GM06990 (cell line): Measurements from ENCODE around the gene TBC1D5.
"Not testable (repeated sequence)": the region's sequence is repeated elsewhere in the genome, so short reads cannot be mapped to it uniquely, and the experiment has no call there.

Source experiments
- DNase-seq: peaks from one replicate; pipeline ENCODE4 v3.0.0-alpha.2; 2011; ENCODE audit not compliant: insufficient read length; ENCODE audit errors: extremely low read depth
- H3K27me3 ChIP-seq: replicated peaks from 2 replicates; pipeline ENCODE4 v1.6.0; 2011; ENCODE audit warnings: low read length; ENCODE audit not compliant: control insufficient read depth, insufficient read depth
- H3K36me3 ChIP-seq: 2 replicates; pipeline ENCODE4 v1.5.1; 2011; ENCODE audit warnings: low read length; ENCODE audit not compliant: control insufficient read depth, insufficient read depth
- H3K4me3 ChIP-seq: replicated peaks from 2 replicates; pipeline ENCODE4 v1.5.1; 2011; ENCODE audit warnings: low read depth, mild to moderate bottlenecking, control low read depth, low read length
- CTCF ChIP-seq: IDR thresholded peaks from 2 replicates; pipeline ENCODE4 v1.5.1; 2011; ENCODE audit warnings: low read length, control low read depth, mild to moderate bottlenecking, inconsistent platforms; ENCODE audit not compliant: insufficient read depth, poor library complexity, severe bottlenecking

Gene TBC1D5

GRCh38 chr3:17133632-17134545, 608.5 kb downstream of the TBC1D5 start:
- no peaks in the 10 kb centered on the region for H3K27me3 ChIP-seq
- no peak for DNase-seq
- no peaks in the 10 kb centered on the region for H3K36me3 ChIP-seq
- H3K4me3 ChIP-seq, result no peak overlapping the region
- TF ChIP-seq CTCF, result no peak

- Histone ChIP-seq H3K27me3 (no peaks in the 10 kb centered on the region), H3K36me3 (no peaks in the 10 kb centered on the region), H3K4me3 (no peak overlapping the region)
- DNase-seq, result no peak
- TF ChIP-seq CTCF, result no peak
Observed at GRCh38 chr3:17132286-17133115, 609.9 kb downstream of the TBC1D5 start.

- TF ChIP-seq CTCF, result no peak
- Histone ChIP-seq H3K4me3 (no peak overlapping the region), H3K27me3 (no peaks in the 10 kb centered on the region), H3K36me3 (no peaks in the 10 kb centered on the region)
- DNase-seq, result no peak
Observed at GRCh38 chr3:17130956-17131355, 611.5 kb downstream of the TBC1D5 start.

GRCh38 chr3:17129556-17129955, 612.9 kb downstream of the TBC1D5 start:
- no peak for DNase-seq
- H3K36me3 ChIP-seq, result no peaks in the 10 kb centered on the region
- no peak overlapping the region for H3K4me3 ChIP-seq
- no peaks in the 10 kb centered on the region for H3K27me3 ChIP-seq
- no peak for TF ChIP-seq CTCF

GRCh38 chr3:17128671-17129070, 613.8 kb downstream of the TBC1D5 start:
- not testable (repeated sequence) for H3K36me3 ChIP-seq, DNase-seq, H3K27me3 ChIP-seq, H3K4me3 ChIP-seq
